ENCODE results near the gene USB1.

USB1 gene

DNA sequence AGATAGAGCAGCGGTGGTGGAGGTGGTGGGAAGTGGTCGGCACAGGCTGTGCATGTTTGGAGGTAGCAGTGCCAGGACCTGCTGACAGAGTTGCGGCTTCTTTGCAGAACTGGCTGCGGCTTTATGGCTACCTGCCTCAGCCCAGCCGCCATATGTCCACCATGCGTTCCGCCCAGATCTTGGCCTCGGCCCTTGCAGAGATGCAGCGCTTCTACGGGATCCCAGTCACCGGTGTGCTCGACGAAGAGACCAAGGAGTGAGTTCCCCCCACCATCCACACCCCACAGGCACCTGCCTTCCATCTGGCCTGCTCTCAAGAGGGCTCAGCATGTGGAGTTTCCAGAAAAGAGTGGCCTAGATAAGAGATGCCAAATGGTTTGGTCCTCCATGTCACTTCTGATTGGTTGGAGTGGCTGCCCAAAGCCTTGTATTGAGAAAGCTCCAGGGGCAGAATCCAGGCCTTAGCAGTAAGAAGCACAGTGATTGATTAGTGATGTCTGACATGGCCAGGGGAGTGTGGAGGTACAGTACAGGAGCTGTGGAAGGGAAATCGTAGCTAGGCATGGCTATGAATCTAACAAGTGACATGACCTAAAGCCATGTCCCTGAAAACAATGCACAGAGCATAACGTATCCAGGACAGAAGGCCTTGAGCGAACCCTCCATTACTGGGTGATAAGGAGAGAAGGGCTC is 36.3 kb downstream of the USB1 start:
- DNase-seq = no peak

DNA sequence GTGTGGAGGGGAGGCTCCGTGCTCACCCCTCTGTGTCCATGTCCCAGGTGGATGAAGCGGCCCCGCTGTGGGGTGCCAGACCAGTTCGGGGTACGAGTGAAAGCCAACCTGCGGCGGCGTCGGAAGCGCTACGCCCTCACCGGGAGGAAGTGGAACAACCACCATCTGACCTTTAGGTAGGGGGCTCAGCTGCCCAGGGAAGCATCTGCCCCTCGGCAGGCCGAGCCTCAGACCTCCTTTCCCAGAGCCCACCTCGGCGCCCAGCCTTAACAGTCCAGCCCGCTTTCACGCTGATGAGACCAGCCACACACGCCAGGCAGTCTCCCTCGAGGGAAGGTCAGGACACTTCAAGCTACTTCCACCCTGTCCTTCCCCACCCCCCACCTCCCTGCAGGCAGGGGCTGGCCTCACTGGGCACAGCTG is 37.0 kb downstream of the USB1 start:
- DNase-seq = no peak

DNA sequence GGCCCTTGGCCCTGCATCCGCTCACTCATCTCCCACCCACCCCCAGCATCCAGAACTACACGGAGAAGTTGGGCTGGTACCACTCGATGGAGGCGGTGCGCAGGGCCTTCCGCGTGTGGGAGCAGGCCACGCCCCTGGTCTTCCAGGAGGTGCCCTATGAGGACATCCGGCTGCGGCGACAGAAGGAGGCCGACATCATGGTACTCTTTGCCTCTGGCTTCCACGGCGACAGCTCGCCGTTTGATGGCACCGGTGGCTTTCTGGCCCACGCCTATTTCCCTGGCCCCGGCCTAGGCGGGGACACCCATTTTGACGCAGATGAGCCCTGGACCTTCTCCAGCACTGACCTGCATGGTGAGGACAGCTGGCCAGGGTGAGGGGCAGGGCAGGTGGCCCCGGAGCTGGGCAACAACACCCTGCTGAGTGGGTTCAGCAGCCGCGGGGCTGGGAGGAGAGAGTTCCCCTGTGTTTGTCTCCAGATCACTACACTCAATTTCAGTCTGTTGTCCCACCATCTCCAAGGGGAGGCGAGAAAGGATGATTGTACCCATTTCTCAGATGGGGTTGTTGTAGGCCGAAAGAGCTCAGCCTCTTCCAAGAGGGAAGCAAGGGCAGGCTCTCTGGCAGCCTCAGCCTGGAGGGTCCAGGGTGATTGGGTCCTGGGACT is 38.8 kb downstream of the USB1 start:
- DNase-seq = no peak

DNA sequence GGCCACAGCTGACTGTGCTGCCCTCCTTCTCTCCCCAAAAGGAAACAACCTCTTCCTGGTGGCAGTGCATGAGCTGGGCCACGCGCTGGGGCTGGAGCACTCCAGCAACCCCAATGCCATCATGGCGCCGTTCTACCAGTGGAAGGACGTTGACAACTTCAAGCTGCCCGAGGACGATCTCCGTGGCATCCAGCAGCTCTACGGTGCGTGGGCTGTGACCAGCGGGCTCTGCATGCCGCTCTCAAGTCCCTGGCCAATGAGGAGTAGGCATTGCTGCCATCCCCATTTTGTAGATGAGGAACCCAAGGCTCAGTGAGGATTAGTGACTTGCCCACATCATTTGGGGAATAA is 39.3 kb downstream of the USB1 start:
- no peak for DNase-seq

DNA sequence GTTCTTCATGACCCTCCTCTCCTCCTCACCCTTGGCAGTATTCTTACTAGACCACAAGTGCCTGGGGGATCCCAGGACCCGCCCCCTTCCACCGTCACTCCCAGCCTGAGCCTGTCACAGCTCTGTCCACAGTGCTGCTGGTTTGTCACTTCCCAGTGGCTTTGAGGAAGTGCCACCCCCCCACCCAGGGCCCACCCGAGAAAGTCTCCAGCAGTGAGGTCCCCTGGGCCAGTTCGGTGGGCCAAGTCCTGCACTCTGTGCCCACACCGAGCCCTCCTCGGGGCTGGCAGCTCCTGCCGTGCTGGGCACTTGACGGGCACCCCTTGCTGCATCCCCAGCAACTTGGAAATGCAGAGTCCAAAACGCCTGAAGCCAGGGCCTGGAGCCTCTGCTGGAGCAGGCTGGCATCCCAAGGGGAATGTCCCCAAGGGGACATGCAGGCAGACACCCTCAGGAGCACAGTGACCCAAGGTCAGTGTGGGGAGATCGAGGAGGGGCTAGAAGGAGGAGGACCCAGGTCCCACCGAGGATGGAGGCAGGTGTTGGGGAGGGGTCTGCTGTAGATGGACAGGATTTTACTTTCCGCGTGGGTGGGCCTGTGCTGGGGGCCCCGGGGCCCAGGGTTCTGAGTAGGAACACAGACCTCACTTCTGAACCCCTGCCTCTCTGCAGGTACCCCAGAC is 39.9 kb downstream of the USB1 start:
- DNase-seq = no peak

DNA sequence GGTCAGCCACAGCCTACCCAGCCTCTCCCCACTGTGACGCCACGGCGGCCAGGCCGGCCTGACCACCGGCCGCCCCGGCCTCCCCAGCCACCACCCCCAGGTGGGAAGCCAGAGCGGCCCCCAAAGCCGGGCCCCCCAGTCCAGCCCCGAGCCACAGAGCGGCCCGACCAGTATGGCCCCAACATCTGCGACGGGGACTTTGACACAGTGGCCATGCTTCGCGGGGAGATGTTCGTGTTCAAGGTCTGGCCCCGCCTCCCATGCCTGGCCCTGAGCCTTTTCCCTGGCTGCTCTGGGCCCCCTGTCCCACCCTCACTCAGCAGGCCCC is 40.4 kb downstream of the USB1 start:
- DNase-seq = no peak

DNA sequence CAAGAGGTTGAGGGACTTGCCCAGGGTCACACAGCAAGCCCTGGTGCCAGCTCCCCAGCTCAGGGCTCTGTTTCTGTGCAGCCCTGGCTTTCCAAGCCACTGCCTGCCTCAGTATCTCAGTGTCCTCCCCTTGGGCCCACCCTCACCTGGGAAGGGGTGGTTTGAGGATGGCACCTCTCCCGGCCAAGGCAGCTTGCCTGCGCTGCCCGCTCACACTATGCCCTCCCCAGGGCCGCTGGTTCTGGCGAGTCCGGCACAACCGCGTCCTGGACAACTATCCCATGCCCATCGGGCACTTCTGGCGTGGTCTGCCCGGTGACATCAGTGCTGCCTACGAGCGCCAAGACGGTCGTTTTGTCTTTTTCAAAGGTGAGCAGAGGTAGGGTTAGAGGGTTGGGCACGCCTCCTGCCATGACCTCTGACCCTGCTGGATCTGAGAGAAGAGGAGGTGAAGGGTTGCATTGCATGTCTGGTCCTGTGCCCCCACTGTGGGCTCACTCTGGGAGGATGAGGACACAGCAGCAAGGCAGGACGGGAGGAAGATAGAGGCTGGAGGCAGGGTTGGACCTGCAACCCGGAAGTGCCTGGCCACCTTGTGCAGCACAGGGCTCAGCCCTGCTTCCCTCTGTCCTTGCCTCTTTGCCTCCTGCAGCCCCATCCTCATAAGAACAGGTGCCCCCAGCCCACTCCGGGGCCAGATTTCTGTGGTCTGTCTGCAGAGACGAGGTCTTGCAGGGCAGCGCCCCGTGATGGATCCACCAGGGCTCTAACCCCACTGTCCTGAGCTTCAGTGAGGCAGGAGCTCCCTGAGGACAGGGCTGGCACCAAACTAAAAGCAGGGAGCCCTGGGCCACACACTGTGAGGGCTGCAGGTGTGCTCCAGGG is 41.0 kb downstream of the USB1 start:
- no peak for DNase-seq

DNA sequence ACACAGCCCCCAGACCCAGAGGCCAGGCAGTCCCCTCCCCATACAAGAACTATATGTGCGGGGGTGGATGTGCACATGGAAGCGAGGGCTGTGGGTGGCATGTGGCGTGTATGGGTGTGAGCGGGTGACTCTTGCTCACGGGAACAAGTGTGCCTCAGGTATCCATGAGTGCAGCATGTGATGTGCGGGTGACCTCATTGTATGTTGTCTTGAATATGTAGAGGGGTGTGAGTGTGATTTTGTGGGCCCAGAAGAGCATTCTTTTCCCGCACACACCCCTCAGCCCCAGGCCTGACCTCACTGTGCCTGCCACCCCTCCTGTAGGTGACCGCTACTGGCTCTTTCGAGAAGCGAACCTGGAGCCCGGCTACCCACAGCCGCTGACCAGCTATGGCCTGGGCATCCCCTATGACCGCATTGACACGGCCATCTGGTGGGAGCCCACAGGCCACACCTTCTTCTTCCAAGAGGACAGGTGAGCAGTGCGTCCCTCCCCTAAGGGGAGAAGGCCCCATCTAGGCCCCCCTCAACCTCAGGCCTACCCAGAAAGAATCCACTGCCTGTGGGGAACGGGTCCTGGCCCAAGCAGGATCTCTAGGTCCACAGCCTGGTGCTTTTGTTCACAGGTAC is 41.8 kb downstream of the USB1 start:
- no peak for DNase-seq

DNA sequence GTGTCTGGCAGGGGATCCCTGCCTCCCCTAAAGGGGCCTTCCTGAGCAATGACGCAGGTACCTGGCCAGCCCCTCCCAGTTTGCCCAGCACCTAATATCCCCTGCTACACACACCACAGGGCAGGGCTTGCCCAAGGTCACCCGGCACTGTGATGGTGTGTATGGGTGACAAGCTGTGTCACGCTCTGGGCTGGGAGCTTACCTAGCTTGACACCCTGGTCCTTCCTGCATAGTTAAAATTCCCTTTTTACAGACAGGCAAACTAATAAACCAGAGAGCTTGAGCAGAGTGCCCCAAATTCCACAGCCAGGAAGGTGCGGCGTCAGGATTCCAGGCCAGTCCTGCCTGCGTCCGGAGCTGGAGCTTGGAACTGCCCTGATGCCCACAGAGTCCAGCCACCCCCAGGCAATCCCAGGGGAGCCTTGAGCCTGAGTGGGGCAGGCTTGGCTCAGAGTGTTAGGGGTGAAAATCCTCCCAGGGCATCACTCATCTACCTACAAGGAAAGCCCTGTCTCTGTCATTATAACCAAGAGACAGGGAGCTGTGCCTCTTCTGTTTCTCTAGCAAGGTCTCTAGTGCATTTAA is 42.5 kb downstream of the USB1 start:
- no peak for DNase-seq

DNA sequence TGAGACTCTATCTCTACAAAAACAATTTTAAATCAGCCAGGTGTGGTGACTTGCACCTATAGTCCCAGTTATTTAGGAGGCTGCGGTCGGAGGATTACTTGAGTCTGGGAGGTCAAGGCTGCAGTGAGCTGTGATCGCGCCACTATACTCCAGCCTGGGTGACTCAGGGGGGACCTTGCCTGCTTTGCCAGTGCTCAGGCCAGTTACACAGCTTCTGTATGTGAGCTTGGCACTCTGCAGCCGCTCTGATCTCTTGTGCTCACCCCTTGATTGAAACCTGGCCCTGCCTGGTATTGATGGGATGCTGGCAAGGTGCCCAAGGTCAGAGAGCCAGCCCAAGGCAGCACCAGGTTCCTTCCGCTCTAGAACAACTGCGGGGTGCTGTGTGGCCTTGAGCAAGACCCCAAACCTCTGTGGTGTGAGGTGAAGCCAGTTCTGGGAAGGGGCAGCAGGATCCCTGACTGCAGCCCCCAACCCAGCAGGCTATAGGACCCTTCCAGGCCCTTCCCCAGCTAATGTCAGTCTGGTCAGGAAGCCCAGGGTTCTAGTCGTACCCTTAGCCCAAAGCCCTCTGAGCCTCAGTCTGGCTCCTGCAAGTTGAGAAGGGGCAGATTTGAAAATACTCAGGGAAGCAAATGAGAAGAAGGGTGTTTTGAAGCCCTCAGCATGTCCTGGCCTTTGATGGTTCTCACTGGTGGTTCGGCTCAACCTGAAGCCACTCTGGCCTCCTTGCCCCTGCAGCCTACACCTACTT is 43.2 kb downstream of the USB1 start:
- no peak for DNase-seq

DNA sequence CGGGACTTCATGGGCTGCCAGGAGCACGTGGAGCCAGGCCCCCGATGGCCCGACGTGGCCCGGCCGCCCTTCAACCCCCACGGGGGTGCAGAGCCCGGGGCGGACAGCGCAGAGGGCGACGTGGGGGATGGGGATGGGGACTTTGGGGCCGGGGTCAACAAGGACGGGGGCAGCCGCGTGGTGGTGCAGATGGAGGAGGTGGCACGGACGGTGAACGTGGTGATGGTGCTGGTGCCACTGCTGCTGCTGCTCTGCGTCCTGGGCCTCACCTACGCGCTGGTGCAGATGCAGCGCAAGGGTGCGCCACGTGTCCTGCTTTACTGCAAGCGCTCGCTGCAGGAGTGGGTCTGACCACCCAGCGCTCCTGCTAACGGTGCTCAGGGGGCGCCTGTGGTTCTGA is 43.9 kb downstream of the USB1 start:
- no peak for DNase-seq

DNA sequence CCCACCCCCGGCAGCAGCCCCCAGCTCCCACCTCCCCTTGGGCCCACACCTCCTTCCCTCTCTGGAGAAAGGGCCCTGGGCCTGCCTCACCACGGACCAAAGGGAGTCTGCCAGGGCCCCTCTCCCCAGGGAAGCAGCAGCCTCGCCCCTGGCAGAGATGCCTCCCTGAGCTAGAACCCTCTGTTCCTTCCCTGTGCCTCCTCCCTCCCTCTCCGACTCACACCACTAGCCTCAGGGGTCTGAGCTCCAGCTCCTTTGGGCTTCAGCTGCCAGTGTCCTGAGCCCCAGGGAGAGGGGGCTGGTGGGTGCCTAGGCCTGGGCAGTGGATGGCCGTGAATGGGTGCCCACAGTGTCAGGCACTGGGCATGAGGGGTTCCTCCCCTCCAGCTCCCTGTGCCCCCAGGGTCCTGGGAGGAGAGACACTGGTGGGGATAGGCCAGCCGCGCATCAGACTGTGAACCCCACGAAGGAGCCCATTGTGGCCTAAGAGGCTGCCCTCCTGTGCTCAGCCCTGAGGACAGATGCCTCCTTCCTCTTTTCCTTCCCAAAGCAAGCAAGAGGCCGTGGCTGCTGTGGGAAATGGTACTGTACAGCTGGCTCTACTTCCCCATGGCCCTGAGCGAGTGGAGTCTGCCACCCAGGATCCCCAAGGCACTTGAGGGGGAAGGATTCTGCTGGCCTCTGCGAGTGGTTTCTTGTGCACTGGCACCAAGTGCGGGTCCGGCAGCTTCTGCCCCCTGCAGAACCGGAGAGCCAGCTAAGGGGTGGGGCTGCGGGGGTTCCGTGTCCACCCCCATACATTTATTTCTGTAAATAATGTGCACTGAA is 45.1 kb downstream of the USB1 start:
- no peak for DNase-seq

DNA sequence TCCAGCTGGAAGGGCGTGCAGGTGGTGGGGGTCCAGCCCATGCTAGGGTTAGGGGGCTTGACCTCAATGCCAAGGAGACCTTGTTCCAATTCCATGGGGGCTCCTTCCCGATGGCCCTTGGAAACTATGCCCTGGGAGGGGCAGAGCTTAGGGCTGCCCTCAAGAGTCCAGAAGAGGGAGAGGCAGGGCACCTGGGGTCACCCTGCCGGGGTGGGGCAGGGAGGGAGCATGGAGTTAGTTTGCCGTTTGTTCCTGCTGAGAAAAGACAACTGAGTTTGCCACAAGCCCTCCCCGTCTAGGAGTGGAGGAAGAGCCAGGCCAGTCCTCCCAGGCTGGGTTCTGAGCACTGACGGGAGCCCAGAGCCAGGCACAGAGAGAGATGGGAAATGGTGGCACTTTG is 45.7 kb downstream of the USB1 start:
- DNase-seq = no peak

DNA sequence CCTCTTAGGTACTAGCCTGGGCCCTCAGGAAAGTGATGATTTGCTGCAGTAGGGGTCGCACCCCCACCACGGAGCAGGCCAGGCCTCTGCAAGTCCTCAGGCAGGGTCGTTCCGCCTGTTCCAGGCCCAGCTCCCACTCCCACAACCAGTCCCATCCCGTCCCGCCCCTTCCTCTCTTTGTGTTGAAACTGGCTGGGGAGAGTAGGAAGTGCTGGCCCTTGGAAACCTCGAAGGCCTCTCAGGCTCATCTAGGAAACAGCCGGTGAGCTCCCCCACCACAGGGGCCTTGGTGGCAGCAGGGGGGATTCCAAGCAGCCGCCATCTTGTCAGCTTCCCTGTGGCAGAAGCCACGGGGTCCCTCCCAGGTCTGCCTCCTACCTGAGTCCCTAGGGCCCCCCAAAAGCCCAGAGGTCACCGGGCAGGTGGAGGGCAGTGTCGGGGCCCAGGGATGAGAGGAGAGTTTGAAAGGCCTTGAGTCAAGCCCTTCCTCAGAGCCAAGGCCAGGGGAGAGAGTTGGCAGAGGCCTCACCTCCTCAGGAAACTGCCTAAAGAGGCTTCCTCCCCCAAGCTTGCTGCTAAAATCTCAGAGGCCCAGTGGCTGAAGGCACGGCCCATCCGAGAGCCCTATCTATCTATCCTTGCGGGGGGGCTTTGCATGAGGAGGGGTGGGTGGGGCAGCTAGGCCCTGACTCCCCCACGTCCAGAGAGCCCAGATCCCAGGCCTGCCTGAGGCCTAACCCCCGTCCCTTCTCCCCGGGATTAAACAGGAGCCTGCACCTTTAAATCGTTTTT is 46.5 kb downstream of the USB1 start:
- no peak for DNase-seq

DNA sequence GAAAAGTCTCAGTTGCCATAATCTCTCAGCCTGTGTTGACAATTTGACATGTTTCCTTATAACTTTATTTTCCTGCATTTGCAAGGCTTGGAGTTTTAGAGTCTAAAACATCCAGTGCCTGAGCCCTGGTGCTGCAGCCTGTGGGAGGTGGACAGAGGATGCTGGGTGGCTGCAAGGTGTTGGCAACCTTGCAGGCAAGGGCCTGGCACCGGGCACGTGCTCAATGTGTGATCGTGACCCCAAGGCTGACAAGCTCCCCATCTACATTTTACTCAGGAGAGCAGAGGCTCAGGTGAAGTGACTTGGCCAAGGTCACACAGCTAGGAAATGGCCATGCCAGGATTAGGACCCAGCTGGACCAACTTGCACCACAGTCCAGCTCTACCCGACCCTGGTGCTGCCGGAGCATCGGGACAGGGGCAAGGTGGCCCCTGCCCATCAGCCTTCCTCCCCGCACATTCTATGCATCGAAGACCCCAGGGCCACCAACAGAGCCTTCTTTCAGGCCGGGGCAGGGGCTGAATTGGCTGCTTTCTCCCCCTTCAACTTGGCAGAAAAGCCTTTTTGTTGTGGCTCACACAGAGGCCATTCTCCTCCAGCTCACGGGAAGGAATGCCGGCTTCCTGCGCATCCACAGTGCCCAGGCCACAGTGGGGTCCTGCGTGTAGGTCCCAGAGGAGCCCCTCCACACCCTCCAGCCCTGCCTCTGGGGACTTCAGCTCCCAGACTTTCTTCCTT is 47.5 kb downstream of the USB1 start:
- DNase-seq = no peak

DNA sequence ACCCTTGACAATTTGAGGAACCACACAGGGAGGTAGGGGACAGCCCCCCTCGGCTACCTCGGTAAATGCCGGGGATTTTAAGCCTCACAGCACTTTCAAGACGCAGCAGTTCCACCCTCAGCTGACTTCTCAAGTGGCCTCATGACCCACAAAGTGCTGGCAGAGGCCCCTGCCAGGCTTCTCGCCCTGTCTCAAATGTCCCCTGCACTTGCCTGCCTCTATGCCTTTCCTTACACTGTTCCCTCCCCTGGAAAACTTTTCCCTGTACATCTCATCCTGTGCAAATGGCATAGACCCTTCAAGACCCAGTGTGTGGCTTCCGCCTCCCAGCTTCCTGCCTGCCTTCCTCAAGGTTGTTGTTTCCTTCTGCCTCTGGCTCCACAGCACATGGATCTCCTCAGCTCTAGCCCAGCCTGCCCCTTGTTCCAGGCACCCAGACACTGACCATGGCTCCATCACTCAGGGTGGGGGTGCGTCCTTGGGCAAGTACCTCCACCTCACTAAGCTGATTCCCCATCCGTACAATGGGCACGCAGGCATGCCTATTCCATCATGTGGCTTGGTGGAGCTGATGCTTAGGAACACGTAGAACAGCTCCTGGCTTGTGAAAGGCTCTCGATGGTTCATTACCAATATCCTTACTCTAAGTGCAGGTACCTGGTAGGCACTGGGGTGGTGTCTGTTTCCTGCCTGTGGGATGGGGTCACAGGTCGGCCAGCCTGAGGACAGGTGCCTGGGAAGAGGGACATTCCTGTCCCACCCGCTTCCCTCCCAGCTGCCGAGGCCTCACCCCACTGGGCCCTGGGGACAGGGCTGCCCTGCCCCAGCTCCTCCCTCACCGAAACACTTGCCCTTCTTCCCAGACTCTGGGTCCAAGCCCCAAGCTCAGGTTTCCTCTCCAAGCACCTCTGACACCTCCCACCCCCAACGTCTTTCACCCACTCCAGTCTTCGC is 48.3 kb downstream of the USB1 start:
- DNase-seq = no peak

DNA sequence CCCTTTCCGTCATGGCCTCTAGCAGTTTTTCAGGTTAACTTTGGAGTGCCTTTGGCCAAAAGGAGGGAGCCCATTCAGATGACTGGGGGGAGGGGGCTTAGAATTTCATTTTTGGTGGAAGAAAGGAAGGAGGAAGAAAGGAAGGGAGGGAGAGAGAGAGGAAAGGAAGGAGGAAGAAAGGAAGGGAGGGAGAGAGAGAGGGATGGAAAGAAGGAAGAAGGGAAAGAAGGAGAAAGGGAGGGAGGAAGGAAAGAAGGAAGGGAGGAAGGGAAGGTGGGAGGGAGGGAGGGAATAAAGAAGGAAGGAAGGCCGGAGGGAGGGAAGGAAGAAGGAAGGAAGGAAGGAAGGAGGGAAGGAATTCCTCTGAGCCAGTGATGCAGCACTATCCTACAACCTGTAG is 50.1 kb downstream of the USB1 start:
- DNase-seq = no peak
